HG03097 (cell line): Measurements from ENCODE around the gene EIF3J.
"Not testable (repeated sequence)": the region's sequence is repeated elsewhere in the genome, so short reads cannot be mapped to it uniquely, and the experiment has no call there.

ENCODE experiments used
- ATAC-seq: cut with Tn5 transposase; IDR thresholded peaks from one replicate; pipeline ENCODE4 v1.9.1; 2021; ENCODE audit not compliant: unreplicated experiment, low FRiP score

The EIF3J gene, protein sequence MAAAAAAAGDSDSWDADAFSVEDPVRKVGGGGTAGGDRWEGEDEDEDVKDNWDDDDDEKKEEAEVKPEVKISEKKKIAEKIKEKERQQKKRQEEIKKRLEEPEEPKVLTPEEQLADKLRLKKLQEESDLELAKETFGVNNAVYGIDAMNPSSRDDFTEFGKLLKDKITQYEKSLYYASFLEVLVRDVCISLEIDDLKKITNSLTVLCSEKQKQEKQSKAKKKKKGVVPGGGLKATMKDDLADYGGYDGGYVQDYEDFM

GRCh38 chr15:44536962-44537734 is at the start of gene EIF3J:
Gene EIF3J, plus strand, starts transcription at chr15:44537147. Its CDS starts 48 bp downstream, at chr15:44537195.
- ATAC-seq, result peak; percentile 73

- ATAC-seq, result no peak
These were observed 47.5 kb upstream of the EIF3J start for GRCh38 chr15:44489464-44489863.

GRCh38 chr15:44490622-44491021 is 46.3 kb upstream of the EIF3J start:
- no peak for ATAC-seq

DNA sequence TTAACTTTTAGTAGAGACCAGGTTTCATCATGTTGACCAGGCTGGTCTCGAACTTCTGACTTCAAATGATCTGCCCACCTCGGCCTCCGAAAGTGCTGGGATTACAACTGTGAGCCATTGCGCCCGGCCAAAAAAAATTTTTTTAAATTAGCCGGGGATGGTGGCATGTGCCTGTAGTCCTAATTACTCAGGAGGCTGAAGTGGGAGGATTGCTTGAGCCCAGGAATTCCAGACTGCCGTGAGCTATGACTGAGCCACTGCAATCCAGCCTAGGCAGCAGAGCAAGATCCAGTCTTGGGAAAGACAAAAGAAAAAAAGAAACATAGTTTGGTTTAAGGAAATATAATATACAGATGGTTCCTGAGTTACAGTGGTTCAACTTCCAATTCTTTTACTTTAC is 44.9 kb upstream of the EIF3J start:
- ATAC-seq, result no peak

GRCh38 chr15:44492672-44493071 is 44.3 kb upstream of the EIF3J start:
- ATAC-seq, result no peak

DNA sequence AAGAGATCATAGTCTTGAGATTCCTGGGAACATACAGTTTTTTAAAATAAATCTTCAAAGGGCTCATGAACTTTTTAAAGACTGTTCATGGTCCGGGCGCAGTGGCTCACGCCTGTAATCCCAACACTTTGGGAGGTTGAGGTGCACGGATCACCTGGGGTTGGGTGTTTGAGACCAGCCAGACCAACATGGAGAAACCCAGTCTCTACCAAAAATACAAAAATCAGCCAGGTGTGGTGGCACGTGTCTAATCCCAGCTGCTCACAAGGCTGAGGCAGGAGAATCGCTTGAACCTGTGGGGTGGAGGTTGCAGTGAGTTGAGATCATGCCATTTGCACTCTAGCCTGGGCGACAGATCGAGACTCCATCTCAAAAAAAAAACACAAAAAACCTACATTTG is 41.4 kb upstream of the EIF3J start:
- no peak for ATAC-seq

- no peak for ATAC-seq
These were observed 36.4 kb upstream of the EIF3J start for GRCh38 chr15:44500555-44500954.

- ATAC-seq, result no peak
These were observed 35.1 kb upstream of the EIF3J start for GRCh38 chr15:44501768-44502366.

DNA sequence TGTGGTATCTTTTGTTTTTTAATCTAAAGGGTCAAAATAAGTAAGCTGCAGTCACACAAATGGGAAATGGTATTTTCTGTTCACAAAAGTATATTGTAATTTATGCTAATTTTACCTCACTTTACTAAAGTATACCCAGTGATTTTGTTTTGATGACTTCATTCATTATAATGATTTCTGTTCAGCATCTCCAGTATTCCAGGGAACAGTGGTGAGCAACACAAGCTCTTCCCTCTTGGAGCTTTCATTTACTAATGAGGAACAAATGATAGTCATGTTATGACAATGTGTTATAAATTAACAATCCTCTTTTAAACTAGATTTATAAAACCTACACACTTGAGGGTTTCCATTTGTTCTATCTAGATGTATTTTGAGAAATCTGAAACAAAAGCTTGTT is 20.5 kb upstream of the EIF3J start:
- ATAC-seq, result no peak

DNA sequence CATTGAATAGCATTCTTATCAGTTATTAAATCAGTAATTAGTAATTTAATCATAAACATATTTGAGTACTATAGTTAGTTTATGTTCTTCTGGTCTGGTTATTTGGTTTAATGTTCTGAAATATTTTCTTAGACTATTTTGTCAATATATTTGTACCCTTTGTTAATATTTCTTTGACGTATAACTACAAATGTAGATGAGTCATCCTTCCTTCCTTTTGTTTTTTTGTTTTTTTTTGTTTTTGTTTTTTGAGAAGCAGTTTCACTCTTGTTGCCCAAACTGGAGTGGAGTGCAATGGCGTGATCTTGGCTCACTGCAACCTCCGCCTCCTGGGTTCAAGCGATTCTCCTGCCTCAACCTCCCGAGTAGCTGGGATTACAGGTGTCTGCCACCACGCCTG is 17.4 kb upstream of the EIF3J start:
- ATAC-seq, result no peak

DNA sequence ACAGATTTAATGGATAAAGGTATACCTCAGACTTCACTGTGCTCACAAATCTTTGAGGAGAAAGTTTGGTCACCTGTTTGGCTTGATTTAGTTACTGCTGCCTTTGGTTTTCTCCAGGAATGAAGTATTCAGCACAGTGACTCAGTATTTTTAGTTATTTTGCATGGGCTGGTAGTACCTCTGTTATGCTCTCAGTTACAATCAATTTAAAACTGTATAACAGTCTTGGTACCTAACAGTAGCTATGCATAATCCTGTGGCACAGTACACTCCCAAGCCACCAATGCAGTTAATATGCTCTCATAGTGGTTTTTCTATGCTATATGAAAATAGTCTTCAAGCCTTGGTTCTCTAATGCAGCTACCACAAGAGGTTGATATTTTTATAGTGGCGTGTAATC is 11.9 kb upstream of the EIF3J start:
- no peak for ATAC-seq

DNA sequence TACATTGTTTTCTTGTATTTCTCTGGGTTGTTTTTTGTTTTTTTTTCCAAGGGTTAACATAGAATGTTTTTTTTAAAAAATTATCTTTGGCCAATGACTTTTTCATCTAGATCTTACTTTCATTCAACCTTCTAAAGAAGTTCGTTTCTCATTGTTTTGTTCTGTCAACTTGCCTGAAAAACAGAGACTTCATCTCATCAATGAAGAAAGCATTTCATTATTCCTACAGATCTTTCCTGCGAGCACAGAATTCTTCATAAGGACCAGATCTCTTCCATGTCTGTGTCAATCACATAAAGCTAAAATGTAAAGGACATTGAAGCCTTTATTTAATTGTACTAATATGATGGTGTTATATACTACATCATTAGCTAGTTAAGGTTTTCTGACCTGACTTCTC is 9.7 kb upstream of the EIF3J start:
- ATAC-seq, result no peak

DNA sequence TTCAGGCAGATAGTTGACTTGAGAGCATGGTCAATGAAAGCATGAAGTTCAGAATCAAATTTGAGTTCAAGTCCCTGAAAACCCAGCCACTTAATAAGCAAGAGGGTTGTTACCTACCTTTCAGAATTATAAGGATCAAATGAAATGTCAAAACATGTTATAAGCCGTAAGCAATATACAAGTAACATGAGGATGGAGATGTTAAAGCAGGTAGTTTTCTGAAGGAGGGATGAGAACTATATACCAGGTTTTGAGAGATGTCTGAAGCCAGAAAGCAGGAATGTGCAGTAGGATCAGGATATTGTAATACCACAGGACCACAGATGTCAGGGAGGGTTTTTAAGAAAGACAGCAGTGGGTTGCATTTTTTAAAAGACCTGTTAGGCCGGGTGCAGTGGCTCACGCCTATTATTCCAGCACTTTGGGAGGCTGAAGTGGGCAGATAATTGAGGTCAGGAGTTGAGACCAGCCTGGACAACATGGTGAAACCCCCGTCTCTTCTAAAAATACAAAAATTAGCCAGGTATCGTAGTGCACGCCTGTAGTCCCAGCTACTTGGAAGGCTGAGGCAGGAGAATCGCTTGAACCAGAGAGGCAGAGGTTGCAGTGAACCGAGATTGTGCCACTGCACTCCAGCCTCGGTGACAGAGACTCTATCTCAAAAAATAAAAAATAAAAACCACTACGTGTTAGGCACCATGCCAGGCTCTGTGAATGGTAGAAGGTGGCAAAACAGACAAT is 6.9 kb upstream of the EIF3J start:
- no peak for ATAC-seq

DNA sequence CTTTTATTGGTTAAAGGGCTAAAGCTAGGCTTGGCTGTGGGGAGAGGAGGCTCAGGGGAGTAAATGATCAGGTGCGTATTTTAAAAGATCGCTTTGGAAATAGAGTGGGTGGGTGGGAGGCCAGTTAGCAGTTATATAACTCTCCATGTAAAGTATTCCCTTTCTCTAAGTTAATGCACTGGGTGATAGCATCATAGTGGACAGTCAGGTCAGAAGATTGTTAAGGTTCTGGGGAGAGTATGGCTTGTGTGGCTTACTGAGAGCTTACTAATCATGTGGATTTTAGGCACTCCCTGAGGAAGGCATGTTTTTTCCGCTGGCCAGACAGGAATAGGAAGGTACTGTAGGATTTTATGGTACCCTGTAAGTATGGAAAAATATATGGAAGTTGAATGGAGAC is 6.3 kb upstream of the EIF3J start:
- no peak for ATAC-seq

- not testable (repeated sequence) for ATAC-seq
These were observed 4.7 kb upstream of the EIF3J start for GRCh38 chr15:44532275-44532674.

DNA sequence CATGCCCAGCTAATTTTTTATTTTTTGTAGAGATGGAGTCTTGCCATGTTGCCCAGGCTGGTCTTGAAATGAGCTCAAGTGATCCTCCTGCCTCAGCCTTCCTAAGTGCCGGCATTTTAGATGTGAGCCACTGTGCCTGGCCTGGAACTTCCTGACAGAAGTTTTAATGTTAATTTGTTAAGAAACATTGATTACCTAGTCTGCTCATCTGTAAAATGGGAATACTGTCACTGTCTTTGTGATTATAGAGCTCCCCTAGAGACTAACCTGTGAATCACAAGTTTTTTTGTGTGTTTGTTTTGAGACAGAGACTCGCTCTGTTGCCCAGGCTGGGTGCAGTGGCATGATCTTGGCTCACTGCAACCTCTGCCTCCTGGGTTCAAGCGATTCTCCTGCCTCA is 4.3 kb upstream of the EIF3J start:
- ATAC-seq, result no peak

- ATAC-seq, result no peak
These were observed 1.9 kb upstream of the EIF3J start for GRCh38 chr15:44535092-44535491.

- no peak for ATAC-seq
These were observed 1.2 kb upstream of the EIF3J start for GRCh38 chr15:44535523-44536301.

DNA sequence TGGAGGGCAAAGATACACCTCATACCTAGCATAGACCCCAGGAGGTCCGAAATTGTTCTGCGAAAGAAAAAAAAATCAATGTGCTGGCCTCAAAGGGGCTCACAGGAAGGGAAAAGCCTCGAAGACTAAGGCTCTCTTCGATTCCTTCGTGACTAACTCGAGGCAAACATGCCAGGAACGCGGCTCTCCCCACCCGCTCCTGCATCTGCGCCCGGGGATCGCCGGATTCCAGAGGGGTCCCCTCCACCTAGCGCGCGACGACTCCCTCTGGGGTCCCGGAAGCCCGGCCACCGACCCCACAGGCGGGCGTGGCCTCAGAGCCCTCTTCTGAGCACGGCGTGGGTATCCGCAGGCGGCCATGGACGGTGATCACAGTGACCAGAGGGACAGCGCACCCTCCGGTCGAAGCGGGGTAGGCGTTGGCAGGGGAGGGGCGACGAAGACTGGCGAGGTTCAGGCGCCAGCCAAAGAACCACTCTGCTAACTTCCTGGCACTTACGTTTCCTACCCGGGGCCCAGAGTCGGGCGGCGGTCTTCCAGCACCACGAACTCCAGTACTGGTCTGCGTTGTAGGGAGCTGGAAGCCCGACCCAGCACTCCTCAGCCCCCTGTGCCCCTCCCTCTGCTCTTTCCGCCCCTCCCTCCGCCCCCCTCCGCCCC is 515 bp upstream of the EIF3J start:
- peak; percentile 48 for ATAC-seq

DNA sequence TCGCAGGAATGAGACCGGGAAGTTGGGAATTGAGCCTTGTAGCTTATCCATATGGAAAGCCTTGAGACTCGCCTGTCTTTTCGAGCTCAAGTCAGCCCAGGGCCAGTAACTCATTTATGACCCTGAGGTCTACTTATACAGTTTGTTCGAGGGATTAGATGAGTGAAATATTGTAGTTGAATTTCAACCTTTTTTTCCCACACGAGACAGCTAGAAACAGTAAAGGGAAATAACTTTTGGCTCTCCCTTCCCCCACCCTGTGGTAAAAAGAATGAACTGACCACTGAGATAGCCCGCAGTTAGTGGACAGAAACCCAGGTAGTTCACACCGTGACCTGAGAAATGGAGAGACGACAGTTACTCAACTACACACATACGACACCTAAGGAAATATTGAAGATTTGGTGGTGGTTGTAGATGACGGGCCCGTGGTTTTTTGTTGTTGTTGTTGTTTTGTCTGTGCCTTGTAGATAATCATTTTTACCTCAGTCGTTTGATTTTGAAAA is 841 bp downstream of the EIF3J start:
- no peak for ATAC-seq
